Memory B cell (primary cell): ENCODE results near the gene CDH4.

ENCODE experiments used
- ATAC-seq: fragments of 150-1000 bp; cut with Tn5 transposase; 2 replicates; pipeline ENCODE4 v1.10.0; 2021; ENCODE audit warnings: low read depth, mild to moderate bottlenecking, moderate library complexity
- DNase-seq, 2 donors: peaks; one replicate each; pipeline ENCODE4 v3.0.0; 2022; ENCODE audit warnings: low spot score in 2 of 2
- H3K27ac Mint-ChIP-seq: one replicate; pipeline ENCODE4 v1.8.0; 2022; ENCODE audit warnings: mild to moderate bottlenecking, moderate library complexity, mixed read lengths
- H3K27me3 Mint-ChIP-seq: one replicate; pipeline ENCODE4 v1.8.0; 2022; ENCODE audit warnings: mixed read lengths
- H3K36me3 Mint-ChIP-seq: one replicate; pipeline ENCODE4 v1.8.0; 2022; ENCODE audit warnings: mild to moderate bottlenecking, mixed read lengths
- H3K4me1 Mint-ChIP-seq: one replicate; pipeline ENCODE4 v1.8.0; 2022; ENCODE audit warnings: mixed read lengths
- H3K4me3 Mint-ChIP-seq: one replicate; pipeline ENCODE4 v1.8.0; 2022; ENCODE audit warnings: mild to moderate bottlenecking, moderate library complexity, mixed read lengths
- H3K9me3 Mint-ChIP-seq: one replicate; pipeline ENCODE4 v1.8.0; 2022; ENCODE audit warnings: mixed read lengths

The CDH4 gene

DNA sequence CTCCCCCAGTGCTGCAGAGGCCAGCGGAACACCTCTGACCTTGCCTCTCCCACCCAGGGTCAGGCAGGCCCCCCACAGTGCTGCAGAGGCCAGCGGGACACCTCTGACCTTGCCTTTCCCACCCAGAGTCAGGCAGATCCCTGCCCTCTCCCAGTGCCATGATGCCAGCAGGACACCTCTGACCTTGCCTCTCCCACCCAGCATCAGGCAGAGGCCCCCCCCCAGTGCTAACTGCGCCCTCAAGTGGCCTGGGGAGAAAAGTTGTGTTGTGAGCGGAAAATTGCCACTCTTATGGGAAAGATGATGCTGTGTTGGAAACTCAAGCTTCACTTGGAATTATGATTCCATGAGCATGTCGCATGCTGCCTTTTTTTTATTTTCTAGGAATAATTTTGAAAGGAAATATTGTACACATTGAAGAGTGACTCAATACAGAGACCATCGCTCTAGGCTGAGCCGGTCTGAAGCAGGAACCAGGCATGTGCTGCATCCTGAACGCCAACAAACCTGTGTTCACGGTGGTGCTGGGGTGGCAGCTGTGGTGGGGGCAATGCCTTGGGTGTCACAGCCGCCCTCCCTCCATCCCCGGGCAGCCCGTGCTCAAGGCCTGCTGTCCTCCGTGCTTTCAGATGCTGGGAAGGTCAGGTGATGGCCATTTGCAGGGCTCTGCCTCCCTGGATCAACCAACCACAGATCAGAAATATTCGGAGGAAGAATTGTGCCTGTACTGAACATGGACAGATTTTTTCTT is 98.6 kb downstream of the CDH4 start:
- DNase-seq (no peak), ATAC-seq (no peak)
- peaks cover 8% of the 10 kb centered on the region for H3K9me3 Mint-ChIP-seq
- H3K36me3 Mint-ChIP-seq = no peaks in the 10 kb centered on the region
- no peaks in the 10 kb centered on the region for H3K27me3 Mint-ChIP-seq
- H3K27ac Mint-ChIP-seq = no peak overlapping the region
- no peaks in the 10 kb centered on the region for H3K4me1 Mint-ChIP-seq
- H3K4me3 Mint-ChIP-seq = no peak overlapping the region

GRCh38 chr20:61352346-61353260 is 100.5 kb downstream of the CDH4 start:
- H3K4me1 Mint-ChIP-seq = no peaks in the 10 kb centered on the region
- no peaks in the 10 kb centered on the region for H3K27me3 Mint-ChIP-seq
- H3K4me3 Mint-ChIP-seq = no peak overlapping the region
- no peak overlapping the region for H3K27ac Mint-ChIP-seq
- H3K9me3 Mint-ChIP-seq = peaks cover 7% of the 10 kb centered on the region
- no peak for DNase-seq
- H3K36me3 Mint-ChIP-seq = no peaks in the 10 kb centered on the region
- no peak for ATAC-seq

DNA sequence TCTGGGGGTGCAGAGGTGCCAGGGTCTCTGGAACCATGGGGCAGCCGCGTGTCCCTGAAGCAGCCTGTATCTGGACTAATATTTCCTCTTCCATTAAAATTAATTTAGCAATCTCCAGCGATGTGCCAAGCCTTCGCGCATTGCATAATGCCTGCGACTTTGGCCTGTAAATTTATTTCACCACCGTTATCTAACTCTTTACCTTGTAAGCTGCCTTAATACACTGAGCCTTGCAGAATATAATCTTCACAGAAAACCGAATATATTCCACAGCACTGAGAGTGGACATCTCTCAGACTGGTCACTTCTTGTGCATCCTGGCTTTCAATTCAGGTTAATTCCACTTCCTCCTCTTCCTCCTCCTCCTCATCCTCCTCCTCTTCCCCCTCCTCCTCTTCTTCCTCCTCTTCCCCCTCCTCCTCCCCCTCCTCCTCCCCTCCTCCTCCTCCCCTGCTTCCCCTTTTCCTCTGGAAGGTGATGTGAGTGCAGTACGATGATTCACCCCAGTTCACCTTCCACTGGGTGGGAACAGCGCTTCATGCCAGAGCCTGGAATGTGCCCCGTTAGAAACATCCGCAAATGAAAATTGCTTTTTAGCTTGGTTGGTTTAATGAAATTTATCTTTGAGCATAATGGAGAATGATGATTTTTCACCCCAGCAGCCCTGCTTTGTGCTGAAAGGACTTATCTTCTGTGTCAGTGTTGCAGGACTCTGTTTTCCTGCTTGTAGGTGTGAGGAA is 101.4 kb downstream of the CDH4 start:
- no peaks in the 10 kb centered on the region for H3K27me3 Mint-ChIP-seq
- no peak for ATAC-seq
- H3K36me3 Mint-ChIP-seq = no peaks in the 10 kb centered on the region
- H3K27ac Mint-ChIP-seq = no peak overlapping the region
- no peak overlapping the region for H3K4me3 Mint-ChIP-seq
- DNase-seq = no peak
- peaks cover 2% of the 10 kb centered on the region for H3K9me3 Mint-ChIP-seq
- no peaks in the 10 kb centered on the region for H3K4me1 Mint-ChIP-seq

GRCh38 chr20:61354001-61354390 is 101.9 kb downstream of the CDH4 start:
- Mint-ChIP-seq H3K4me3 (no peak overlapping the region), H3K27me3 (no peaks in the 10 kb centered on the region), H3K36me3 (no peaks in the 10 kb centered on the region), H3K4me1 (no peaks in the 10 kb centered on the region), H3K27ac (no peak overlapping the region), H3K9me3 (peaks cover 2% of the 10 kb centered on the region)
- DNase-seq (no peak), ATAC-seq (no peak)

- H3K9me3 Mint-ChIP-seq = peaks cover 2% of the 10 kb centered on the region
- DNase-seq (no peak), ATAC-seq (no peak)
- H3K4me1 Mint-ChIP-seq = no peaks in the 10 kb centered on the region
- no peak overlapping the region for H3K4me3 Mint-ChIP-seq
- H3K36me3 Mint-ChIP-seq = no peaks in the 10 kb centered on the region
- no peak overlapping the region for H3K27ac Mint-ChIP-seq
- H3K27me3 Mint-ChIP-seq = no peaks in the 10 kb centered on the region
Observed at GRCh38 chr20:61354501-61354900, 102.4 kb downstream of the CDH4 start.

- Mint-ChIP-seq H3K9me3 (peaks cover 2% of the 10 kb centered on the region), H3K27ac (no peak overlapping the region), H3K27me3 (no peaks in the 10 kb centered on the region), H3K36me3 (no peaks in the 10 kb centered on the region), H3K4me1 (no peaks in the 10 kb centered on the region), H3K4me3 (no peak overlapping the region)
- DNase-seq (no peak), ATAC-seq (no peak)
Observed at GRCh38 chr20:61354901-61355495, 102.9 kb downstream of the CDH4 start.

GRCh38 chr20:61355585-61355984 is 103.5 kb downstream of the CDH4 start:
- Mint-ChIP-seq H3K4me3 (no peak overlapping the region), H3K9me3 (peaks cover 2% of the 10 kb centered on the region), H3K36me3 (no peaks in the 10 kb centered on the region), H3K4me1 (no peaks in the 10 kb centered on the region), H3K27ac (no peak overlapping the region), H3K27me3 (no peaks in the 10 kb centered on the region)
- no peak for DNase-seq
- no peak for ATAC-seq

- H3K27ac Mint-ChIP-seq = no peak overlapping the region
Observed at GRCh38 chr20:61356196-61356595, 104.1 kb downstream of the CDH4 start.

GRCh38 chr20:61357119-61357518 is 105.1 kb downstream of the CDH4 start:
- no peaks in the 10 kb centered on the region for H3K4me1 Mint-ChIP-seq
- H3K4me3 Mint-ChIP-seq = no peak overlapping the region
- DNase-seq (no peak), ATAC-seq (no peak)
- H3K36me3 Mint-ChIP-seq = no peaks in the 10 kb centered on the region
- peaks cover 5% of the 10 kb centered on the region for H3K9me3 Mint-ChIP-seq
- H3K27ac Mint-ChIP-seq = no peak overlapping the region
- H3K27me3 Mint-ChIP-seq = no peaks in the 10 kb centered on the region

More at GRCh38 chr20:61356196-61356595, 104.1 kb downstream of the CDH4 start:
- Mint-ChIP-seq H3K27me3 (no peaks in the 10 kb centered on the region), H3K4me1 (no peaks in the 10 kb centered on the region), H3K4me3 (no peak overlapping the region), H3K36me3 (no peaks in the 10 kb centered on the region), H3K9me3 (peaks cover 4% of the 10 kb centered on the region)
- ATAC-seq (no peak), DNase-seq (no peak)

DNA sequence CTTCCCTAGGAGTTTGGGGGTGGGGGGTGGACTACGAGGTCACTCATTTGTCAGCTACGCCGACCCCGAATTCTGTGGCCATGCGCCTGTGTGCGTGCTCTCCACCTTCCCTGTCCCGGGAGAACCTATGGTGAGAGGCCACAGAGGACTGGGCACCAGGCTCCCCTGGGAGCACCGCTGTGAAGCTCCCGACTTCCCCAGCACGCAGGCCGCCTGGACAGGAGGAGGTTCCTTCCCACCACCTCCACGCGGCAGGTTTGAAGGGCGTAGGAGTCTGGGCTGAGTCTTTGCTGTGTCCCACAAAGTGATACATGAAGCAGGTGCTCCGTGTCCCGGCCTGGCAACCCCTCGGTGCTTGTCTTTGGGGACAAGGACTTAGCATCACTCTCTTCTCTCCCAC is 107.2 kb downstream of the CDH4 start:
- Mint-ChIP-seq H3K36me3 (peaks cover 2% of the 10 kb centered on the region), H3K27me3 (no peaks in the 10 kb centered on the region), H3K9me3 (peaks cover 7% of the 10 kb centered on the region), H3K27ac (no peak overlapping the region), H3K4me1 (peaks cover 3% of the 10 kb centered on the region), H3K4me3 (no peak overlapping the region)
- DNase-seq (no peak), ATAC-seq (no peak)

GRCh38 chr20:61360296-61360695 is 108.2 kb downstream of the CDH4 start:
- DNase-seq (no peak), ATAC-seq (no peak)
- no peak overlapping the region for H3K27ac Mint-ChIP-seq
- H3K4me1 Mint-ChIP-seq = peaks cover 3% of the 10 kb centered on the region
- H3K9me3 Mint-ChIP-seq = peaks cover 7% of the 10 kb centered on the region
- no peaks in the 10 kb centered on the region for H3K27me3 Mint-ChIP-seq
- H3K36me3 Mint-ChIP-seq = peaks cover 2% of the 10 kb centered on the region
- H3K4me3 Mint-ChIP-seq = no peak overlapping the region

DNA sequence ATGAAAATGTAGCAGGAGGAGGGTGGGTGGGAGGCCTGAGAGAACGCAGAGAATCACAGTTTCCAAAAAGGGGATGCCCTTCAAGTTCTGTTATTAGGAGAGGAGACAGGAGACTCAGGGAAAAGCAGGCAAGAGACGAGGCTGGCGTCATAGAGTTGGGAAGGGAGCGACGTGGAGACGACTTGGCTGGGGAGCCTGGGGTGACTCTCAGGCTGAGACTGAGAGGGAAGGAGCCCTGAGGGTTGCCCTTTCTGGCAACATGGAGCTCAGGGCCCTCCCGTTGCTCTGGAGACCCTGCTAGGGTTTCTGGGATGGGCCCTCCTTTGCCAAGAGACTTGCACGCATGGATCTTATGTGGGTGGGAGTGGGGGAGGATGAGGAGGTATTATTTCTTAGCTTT is 108.9 kb downstream of the CDH4 start:
- no peak overlapping the region for H3K27ac Mint-ChIP-seq
- peaks cover 2% of the 10 kb centered on the region for H3K36me3 Mint-ChIP-seq
- no peak overlapping the region for H3K4me3 Mint-ChIP-seq
- DNase-seq (no peak), ATAC-seq (no peak)
- no peaks in the 10 kb centered on the region for H3K27me3 Mint-ChIP-seq
- H3K9me3 Mint-ChIP-seq = peaks cover 7% of the 10 kb centered on the region
- H3K4me1 Mint-ChIP-seq = peaks cover 3% of the 10 kb centered on the region

GRCh38 chr20:61361501-61361900 is 109.4 kb downstream of the CDH4 start:
- Mint-ChIP-seq H3K4me1 (peaks cover 3% of the 10 kb centered on the region), H3K27ac (no peak overlapping the region), H3K36me3 (peaks cover 2% of the 10 kb centered on the region), H3K9me3 (peaks cover 7% of the 10 kb centered on the region), H3K4me3 (no peak overlapping the region), H3K27me3 (no peaks in the 10 kb centered on the region)
- no peak for DNase-seq
- ATAC-seq = no peak

DNA sequence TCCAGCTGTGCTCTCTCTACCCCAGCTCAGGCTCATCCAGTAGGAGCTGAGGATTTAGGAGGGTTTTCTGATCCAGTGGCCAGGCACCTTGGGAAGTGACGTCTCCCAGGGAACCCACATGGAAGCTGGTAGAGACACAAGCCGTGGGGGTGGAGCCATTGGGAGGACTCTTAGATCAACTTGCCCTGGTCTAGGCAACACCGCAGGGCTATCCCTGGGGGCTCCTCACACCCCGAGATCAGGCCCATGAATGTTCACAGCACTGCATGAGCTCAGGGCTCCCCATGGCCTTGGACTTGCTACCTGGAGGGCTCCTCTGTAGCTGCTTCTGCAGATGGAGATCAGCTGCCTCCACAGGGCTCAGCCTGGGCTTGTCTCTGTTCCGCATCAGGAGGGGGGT is 112.1 kb downstream of the CDH4 start:
- ATAC-seq (no peak), DNase-seq (no peak)
- peaks cover 6% of the 10 kb centered on the region for H3K9me3 Mint-ChIP-seq
- H3K27ac Mint-ChIP-seq = no peak overlapping the region
- H3K4me1 Mint-ChIP-seq = peaks cover 3% of the 10 kb centered on the region
- no peak overlapping the region for H3K4me3 Mint-ChIP-seq
- H3K27me3 Mint-ChIP-seq = no peaks in the 10 kb centered on the region
- H3K36me3 Mint-ChIP-seq = peaks cover 2% of the 10 kb centered on the region
